Activated T-cell treated with anti-CD3 and anti-CD28 coated beads, Interleukin-2, amount 50 U/mL, for 4 hours (primary cell): ENCODE measurements around the gene KLF7. TPM values are rescaled to one million over a fixed set of nuclear protein-coding genes. Genes with fewer than 3 reads are reported as not detected.

ENCODE experiments used
- ATAC-seq, 2 donors: fragments of 200-7000 bp; cut with Tn5 transposase; one replicate each; pipeline ENCODE4 v1.10.0; 2021
- DNase-seq: peaks from one replicate; pipeline ENCODE4 v3.0.0-alpha.2; 2020
- H3K27me3 Mint-ChIP-seq: one replicate; pipeline ENCODE4 v1.8.0; 2021; ENCODE audit warnings: low read depth, mixed read lengths
- H3K36me3 Mint-ChIP-seq: one replicate; pipeline ENCODE4 v1.8.0; 2022; ENCODE audit warnings: mixed read lengths; ENCODE audit not compliant: insufficient read depth
- H3K4me1 Mint-ChIP-seq: one replicate; pipeline ENCODE4 v1.8.0; 2021; ENCODE audit warnings: low read depth, mixed read lengths
- H3K4me3 Mint-ChIP-seq: one replicate; pipeline ENCODE4 v1.8.0; 2021; ENCODE audit warnings: mild to moderate bottlenecking, moderate library complexity, mixed read lengths
- H3K9me3 Mint-ChIP-seq: one replicate; pipeline ENCODE4 v1.8.0; 2021; ENCODE audit warnings: mixed read lengths
- total RNA-seq, 3 donors: library from RNA; stranded (reverse); gene quantifications; one replicate each; pipeline ENCODE4 v1.2.1, GENCODE V29; 2021

The KLF7 gene
- total RNA-seq, 3 donors from 2014 or later: 5.9 to 14.3 (median 13.4) TPM

DNA sequence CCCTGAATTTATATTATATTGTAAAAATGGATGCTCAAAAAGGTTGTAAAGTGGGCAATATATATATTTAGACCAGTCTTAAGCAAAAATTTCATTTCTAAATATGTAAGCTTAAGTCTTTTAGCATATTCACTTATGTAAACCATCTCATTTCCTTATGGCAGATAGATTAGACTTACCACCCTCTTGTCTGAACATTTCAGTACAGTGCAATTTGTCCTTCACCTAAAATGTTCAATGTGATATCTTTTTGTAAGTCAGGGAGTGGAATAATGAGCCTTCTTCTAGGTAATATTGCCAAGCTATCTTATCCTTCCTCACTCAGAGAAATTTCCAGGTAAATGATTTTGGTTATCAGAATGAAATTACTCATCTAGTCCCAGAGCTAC, 92.3 kb downstream of the KLF7 start:
- no peak for DNase-seq
- Mint-ChIP-seq H3K9me3 (no peaks in the 10 kb centered on the region), H3K4me1 (peaks cover 32% of the 10 kb centered on the region), H3K4me3 (peak overlapping the region; percentile 66), H3K36me3 (peaks cover 5% of the 10 kb centered on the region), H3K27me3 (peaks cover 2% of the 10 kb centered on the region)
- ATAC-seq: no peak

DNA sequence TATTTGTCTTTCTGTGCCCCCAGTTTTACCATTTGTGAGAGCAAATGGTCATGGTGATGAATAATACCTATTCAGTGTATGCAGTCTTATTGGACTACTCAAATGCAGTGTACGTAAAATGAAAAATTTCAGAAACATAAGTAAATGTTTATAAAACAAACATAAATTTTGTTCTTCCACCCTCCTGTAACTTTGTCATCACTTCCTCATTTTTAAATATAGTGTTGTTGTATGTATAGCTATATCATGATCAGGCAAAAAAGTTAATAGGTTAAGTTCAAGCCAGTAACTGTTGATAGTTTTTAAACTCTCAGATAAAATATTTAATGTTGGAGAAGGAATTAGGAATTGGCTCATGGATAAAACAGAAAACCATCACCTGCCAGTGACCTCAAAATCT, 93.2 kb downstream of the KLF7 start:
- peaks cover 3% of the 10 kb centered on the region for H3K36me3 Mint-ChIP-seq
- H3K4me1 Mint-ChIP-seq: peaks cover 32% of the 10 kb centered on the region
- ATAC-seq (no peak), DNase-seq (no peak)
- H3K27me3 Mint-ChIP-seq: peaks cover 2% of the 10 kb centered on the region
- H3K9me3 Mint-ChIP-seq: no peaks in the 10 kb centered on the region
- H3K4me3 Mint-ChIP-seq: no peak overlapping the region

DNA sequence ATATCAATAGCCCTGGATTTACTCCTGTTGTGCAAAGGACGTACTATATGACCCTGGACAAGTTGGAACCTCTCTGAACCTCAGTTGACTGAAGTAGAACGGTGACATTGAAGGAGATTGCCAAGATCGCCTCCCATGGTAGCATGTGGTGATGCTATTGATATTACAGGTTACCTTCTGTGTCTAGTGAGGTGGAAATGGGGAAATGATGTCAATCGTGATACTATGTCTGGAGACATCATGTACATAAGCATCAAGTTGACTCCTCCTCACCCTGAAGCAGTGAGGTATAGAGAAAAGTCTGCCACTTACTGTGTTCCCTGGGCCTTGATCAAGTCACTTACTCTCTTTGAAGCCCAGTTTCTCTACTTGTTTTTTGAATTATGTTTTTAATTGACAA, 93.9 kb downstream of the KLF7 start:
- no peak for DNase-seq
- peaks cover 34% of the 10 kb centered on the region for H3K4me1 Mint-ChIP-seq
- H3K4me3 Mint-ChIP-seq: no peak overlapping the region
- no peaks in the 10 kb centered on the region for H3K36me3 Mint-ChIP-seq
- no peak for ATAC-seq
- no peaks in the 10 kb centered on the region for H3K9me3 Mint-ChIP-seq
- peaks cover 2% of the 10 kb centered on the region for H3K27me3 Mint-ChIP-seq

DNA sequence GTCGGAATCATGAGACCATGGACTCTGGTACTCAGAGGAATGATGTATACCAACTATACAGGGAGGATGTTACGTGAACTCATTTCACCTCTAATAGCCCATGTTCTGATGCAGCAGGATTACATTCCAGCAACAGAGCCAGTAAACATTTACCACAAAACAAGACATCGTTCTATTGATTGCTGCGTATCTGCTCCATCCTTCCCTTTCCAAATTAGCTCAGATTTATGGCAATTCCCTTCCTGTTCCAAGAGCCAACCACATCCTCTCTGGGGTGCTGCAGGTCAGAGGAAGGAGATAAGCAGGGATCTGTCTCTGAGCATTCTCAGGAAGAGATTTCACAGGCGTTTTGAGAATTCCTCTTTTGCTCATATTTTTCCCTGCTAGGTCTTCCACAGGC, 98.3 kb downstream of the KLF7 start:
- DNase-seq: no peak
- H3K9me3 Mint-ChIP-seq: no peaks in the 10 kb centered on the region
- H3K27me3 Mint-ChIP-seq: peaks cover 2% of the 10 kb centered on the region
- H3K4me3 Mint-ChIP-seq: no peak overlapping the region
- no peak for ATAC-seq
- H3K36me3 Mint-ChIP-seq: no peaks in the 10 kb centered on the region
- H3K4me1 Mint-ChIP-seq: peaks cover 4% of the 10 kb centered on the region

DNA sequence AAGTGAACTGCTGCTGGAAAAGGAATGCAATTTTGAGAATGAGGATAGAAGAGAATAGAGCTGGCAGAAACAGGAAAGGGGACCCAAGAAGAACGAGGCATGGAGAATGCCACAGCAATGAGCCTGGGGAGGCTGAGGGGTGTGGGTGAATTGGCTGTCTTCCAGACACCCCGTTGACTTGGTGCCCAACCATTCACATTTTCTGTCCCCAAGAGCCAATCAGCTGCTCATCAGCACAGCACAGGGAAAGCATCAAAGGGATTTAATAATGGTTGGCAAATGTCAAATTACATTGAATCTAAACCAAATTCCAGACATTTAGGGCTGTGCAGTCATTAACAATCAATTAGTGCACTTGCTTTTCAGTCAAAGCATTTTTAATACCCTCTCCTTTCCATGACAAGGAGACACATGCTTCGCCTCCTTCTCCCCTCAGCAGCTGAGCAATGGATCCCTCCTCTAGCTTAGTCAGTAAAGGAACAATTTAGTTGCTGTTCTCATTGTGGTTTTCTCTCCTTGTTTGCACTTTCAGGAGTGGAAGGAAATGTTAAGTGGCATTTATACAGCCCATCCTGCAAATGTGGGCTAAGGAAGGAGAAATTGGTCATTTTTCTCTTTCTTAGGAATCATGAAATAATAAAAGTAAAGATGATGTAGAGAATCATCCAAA, 98.8 kb downstream of the KLF7 start:
- H3K27me3 Mint-ChIP-seq: peaks cover 2% of the 10 kb centered on the region
- H3K4me3 Mint-ChIP-seq: no peak overlapping the region
- no peaks in the 10 kb centered on the region for H3K9me3 Mint-ChIP-seq
- H3K36me3 Mint-ChIP-seq: no peaks in the 10 kb centered on the region
- DNase-seq (no peak), ATAC-seq (no peak)
- H3K4me1 Mint-ChIP-seq: peaks cover 2% of the 10 kb centered on the region

DNA sequence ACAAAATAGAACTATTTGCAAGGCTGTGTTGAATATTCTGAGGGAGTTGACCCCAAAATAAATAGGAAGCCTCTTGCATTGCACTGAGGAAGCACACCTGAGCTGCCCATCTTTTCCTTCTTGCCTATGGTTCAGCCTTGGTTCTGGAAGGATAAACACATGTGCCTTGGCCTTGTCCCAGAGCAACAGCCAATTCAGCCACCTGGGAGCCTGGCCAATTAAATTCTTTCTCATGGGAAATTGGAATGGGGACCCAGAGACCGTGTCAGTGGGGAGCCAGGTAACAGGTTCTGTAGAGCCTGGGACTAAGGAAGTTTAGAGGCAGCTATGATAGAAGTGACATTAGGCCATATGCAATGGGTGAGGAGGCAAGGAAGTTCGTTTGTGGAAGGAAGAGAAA, 99.6 kb downstream of the KLF7 start:
- H3K4me3 Mint-ChIP-seq: no peak overlapping the region
- peaks cover 2% of the 10 kb centered on the region for H3K4me1 Mint-ChIP-seq
- DNase-seq: no peak

DNA sequence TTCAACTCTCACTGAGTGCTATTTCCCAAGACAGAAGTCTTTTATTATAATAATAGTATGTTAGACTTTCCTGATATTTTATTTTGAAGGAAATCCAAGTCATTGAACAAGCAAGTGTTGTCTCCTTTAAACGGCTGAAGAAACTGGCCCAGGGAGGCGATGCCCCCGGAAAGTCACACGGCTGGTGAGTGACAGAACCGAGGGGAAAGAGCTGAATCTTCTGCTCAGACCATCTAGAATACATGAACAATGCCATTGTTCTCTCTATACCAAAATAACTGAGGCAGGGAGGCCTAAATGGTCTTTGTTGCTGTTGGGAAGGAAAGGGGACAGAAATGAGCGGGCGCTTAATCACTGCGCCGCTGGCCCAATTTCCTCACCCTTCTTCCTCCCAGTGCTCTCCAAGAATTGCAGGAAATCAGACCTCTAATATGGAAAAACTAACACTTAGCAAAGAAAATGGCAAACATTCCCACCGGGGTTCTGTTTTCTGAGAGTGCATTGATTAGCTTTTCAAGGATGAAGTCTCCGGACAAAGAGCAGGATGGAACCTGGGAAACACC, 101.5 kb downstream of the KLF7 start:
- DNase-seq: no peak
- Mint-ChIP-seq H3K4me1 (peaks cover 2% of the 10 kb centered on the region), H3K27me3 (no peaks in the 10 kb centered on the region), H3K36me3 (no peaks in the 10 kb centered on the region), H3K4me3 (no peak overlapping the region), H3K9me3 (no peaks in the 10 kb centered on the region)
- ATAC-seq: no peak

More for the DNA sequence above, 99.6 kb downstream of the KLF7 start:
- Mint-ChIP-seq H3K36me3 (no peaks in the 10 kb centered on the region), H3K9me3 (no peaks in the 10 kb centered on the region), H3K27me3 (peaks cover 2% of the 10 kb centered on the region)
- ATAC-seq: no peak

DNA sequence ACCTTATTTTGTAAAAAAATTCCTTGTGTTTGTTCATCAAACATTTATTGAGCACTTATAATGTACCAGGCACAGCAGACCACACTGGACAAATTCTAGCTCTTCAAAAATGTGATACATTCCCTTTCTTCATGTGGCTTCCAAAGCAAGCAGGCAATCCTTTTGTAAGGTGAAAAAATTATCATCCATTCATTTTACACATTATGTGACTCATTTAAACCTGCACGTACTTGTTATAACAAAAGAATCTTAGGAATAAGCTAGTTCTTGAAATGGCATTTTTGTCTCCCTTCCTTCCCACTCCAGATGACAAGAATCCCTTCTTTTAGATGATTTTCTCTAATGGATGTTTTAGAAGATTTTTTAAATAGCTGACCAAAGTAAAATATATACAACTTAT, 104.6 kb downstream of the KLF7 start:
- ATAC-seq (no peak), DNase-seq (no peak)
- Mint-ChIP-seq H3K27me3 (peaks cover 3% of the 10 kb centered on the region), H3K4me1 (no peaks in the 10 kb centered on the region), H3K36me3 (no peaks in the 10 kb centered on the region), H3K4me3 (no peak overlapping the region), H3K9me3 (no peaks in the 10 kb centered on the region)

DNA sequence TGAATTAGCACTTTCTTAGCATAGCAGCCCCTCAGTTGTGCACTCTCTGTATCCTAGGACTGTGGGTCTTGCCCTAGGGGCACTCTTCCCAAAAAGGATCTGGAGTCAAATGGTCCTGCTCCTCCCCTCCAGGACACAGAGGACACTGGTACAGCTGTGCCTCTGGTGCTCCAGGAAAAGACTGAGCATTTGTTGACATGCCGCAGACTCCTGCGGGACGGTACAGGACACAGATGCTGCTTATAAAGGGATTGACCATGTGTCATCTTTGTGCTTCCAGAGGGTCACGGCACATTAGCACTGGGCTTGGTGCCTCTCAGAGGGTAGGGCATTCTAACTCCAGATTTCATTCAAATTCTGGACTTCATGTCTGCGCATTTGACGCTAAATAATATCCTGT, 110.5 kb downstream of the KLF7 start:
- DNase-seq: no peak
- peaks cover 4% of the 10 kb centered on the region for H3K9me3 Mint-ChIP-seq
- no peaks in the 10 kb centered on the region for H3K4me1 Mint-ChIP-seq
- H3K27me3 Mint-ChIP-seq: peaks cover 5% of the 10 kb centered on the region
- ATAC-seq: no peak
- no peak overlapping the region for H3K4me3 Mint-ChIP-seq
- peaks cover 2% of the 10 kb centered on the region for H3K36me3 Mint-ChIP-seq

DNA sequence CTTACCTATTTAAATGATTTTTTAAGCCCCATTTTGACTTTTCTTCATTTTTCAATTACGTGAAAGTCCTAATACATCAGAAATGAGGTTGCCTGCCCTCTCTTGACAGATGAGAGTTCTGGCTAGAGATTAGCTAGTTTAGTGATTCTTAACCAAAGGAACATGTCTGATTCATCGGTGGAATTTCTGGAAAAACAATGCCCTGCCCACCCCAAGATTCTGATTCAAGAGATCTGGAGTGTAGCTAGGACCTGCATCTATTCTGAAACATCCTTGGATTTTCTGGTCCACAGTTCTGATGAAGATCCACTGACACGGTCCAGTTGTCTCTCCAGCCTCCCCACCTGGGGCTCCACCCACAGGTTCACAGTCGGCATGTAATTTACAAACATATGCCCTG, 111.2 kb downstream of the KLF7 start:
- Mint-ChIP-seq H3K4me1 (no peaks in the 10 kb centered on the region), H3K9me3 (peaks cover 4% of the 10 kb centered on the region), H3K4me3 (no peak overlapping the region), H3K27me3 (peaks cover 5% of the 10 kb centered on the region), H3K36me3 (peaks cover 2% of the 10 kb centered on the region)
- no peak for ATAC-seq
- DNase-seq: no peak

DNA sequence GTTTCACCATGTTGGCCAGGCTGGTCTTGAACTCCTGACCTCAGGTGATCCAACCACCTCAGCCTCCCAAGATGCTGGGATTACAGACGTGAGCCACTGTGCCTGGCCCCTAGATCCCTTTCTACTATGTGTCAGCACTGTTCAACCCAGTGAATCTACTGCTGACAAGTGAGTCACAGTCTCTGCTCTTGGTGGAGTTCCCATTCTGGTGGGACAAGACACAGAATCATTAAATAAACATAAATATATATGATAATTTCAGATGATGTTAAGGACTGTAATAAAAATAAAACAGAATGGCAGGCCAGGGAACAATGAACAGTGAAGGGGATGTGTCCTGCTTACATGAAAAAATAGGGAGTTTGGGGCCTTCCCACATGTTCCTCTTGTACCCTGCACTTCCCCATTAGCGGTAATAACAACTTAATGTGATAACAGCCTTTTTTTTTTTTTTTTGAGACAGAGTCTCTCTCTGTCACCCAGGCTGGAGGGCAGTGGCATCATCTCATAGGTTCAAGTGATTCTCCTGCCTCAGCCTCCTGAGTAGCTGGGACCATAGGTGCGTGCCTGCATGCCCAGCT, 114.3 kb downstream of the KLF7 start:
- Mint-ChIP-seq H3K27me3 (peaks cover 2% of the 10 kb centered on the region), H3K4me3 (no peak overlapping the region), H3K9me3 (peaks cover 4% of the 10 kb centered on the region), H3K4me1 (peaks cover 8% of the 10 kb centered on the region), H3K36me3 (peaks cover 2% of the 10 kb centered on the region)
- ATAC-seq: no peak
- DNase-seq: no peak

DNA sequence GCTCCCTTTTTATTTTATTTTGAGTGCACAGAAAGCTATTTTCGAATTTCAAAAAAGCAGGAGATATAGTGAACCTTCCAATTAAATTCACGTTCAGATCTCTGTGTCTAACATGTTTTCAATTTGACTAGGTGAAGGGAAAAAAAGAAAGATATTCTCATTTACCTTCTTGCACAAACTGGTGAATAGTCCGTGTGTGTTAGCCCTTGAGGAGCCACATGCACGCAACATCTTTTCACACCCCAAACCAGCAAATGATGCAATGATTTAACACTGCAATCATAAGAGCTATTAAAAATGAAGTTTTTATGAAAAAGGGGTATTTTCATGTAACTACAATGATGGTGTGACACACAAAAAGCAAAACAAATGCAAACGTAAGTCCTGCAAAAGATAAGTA, 116.6 kb downstream of the KLF7 start:
- H3K9me3 Mint-ChIP-seq: peaks cover 4% of the 10 kb centered on the region
- H3K27me3 Mint-ChIP-seq: no peaks in the 10 kb centered on the region
- H3K4me3 Mint-ChIP-seq: no peak overlapping the region
- H3K4me1 Mint-ChIP-seq: peaks cover 15% of the 10 kb centered on the region
- DNase-seq: no peak
- H3K36me3 Mint-ChIP-seq: peaks cover 2% of the 10 kb centered on the region
- no peak for ATAC-seq

DNA sequence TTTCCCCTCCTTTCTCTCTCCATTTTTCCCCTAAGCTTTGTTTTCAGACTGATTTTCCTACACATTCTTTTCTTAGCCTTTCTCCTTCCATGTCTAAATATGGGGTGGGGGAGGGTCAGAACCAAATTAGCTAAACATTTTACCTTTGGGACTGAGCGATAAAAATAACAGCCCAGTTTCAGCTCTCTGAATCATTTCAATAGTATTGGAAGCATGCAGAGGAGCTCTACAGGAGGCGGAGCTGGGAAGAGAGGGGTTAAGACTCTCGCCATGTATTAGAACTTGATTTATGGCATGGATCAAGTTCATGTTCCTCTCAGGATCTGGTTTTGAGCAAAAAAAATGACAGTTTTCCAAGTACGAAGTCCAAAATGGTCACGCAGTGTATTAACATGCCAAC, 117.3 kb downstream of the KLF7 start:
- Mint-ChIP-seq H3K4me1 (peaks cover 15% of the 10 kb centered on the region), H3K4me3 (no peak overlapping the region), H3K36me3 (peaks cover 2% of the 10 kb centered on the region), H3K9me3 (peaks cover 4% of the 10 kb centered on the region), H3K27me3 (peaks cover 2% of the 10 kb centered on the region)
- ATAC-seq (no peak), DNase-seq (no peak)

DNA sequence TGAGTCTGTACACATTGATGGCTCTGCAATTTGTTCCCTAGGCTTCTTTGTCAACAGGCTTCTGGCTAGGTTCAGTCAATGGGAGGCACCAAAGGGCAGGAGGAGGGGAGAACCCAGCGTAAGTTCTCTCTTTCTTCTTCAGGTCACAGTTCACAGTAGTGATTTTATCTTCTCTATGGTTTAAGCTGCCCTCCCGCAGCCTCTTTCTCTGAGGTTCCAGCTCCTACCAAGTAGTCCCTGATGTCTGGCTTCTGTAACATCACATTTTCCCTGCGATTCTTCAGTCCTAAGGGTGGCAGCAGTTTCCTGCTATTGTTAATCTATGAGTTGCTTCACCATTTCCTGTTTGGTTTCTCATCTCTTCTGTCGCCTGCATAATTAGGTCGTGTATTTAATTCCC, 119.0 kb downstream of the KLF7 start:
- peaks cover 15% of the 10 kb centered on the region for H3K4me1 Mint-ChIP-seq
- no peaks in the 10 kb centered on the region for H3K36me3 Mint-ChIP-seq
- no peaks in the 10 kb centered on the region for H3K9me3 Mint-ChIP-seq
- ATAC-seq (peak; percentile 77 to 82), DNase-seq (peak; percentile 6)
- peak overlapping the region; percentile 59 for H3K4me3 Mint-ChIP-seq
- peaks cover 2% of the 10 kb centered on the region for H3K27me3 Mint-ChIP-seq

DNA sequence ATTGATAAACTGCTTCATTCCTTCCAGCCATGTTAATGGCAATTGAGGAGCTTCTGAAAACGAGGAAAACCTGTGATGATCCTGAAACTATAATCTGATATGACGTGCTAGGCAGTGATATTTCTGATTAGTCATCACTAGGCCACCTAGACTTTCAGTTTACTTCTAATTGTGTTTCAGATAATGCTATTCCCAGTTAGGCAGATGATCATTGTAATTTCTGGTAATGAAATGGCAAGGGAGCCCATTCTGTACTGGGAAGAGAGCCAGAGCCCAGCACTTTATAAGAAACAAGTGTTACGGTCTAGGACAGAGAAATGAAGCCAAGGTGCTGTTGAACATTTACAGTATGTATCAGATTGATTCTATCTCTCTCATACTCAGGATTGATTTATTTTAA, 120.2 kb downstream of the KLF7 start:
- DNase-seq (no peak), ATAC-seq (no peak)
- Mint-ChIP-seq H3K36me3 (no peaks in the 10 kb centered on the region), H3K4me1 (peaks cover 15% of the 10 kb centered on the region), H3K27me3 (peaks cover 4% of the 10 kb centered on the region), H3K9me3 (no peaks in the 10 kb centered on the region), H3K4me3 (no peak overlapping the region)
